Fibroblast of the aortic adventitia (primary cell): ENCODE data around the gene ABCB1. TPM values are rescaled to one million over a fixed set of nuclear protein-coding genes. Genes with fewer than 3 reads are reported as not detected.

Experiments
- DNase-seq: peaks from one replicate; pipeline ENCODE4 v3.0.0-alpha.2; 2010; ENCODE audit warnings: low read depth
- H3K4me3 ChIP-seq: 2 replicates; pipeline ENCODE4 v1.5.1; 2011; ENCODE audit warnings: low read depth, mild to moderate bottlenecking, control low read depth, low read length, moderate library complexity
- total RNA-seq: library from RNA; depleted of rRNA; stranded (reverse); fragments of >200 nt; gene quantifications from 2 replicates; pipeline ENCODE4 v1.2.3, GENCODE V29; 2012; ENCODE audit warnings: low replicate concordance
- TF ChIP-seq, protein P1 (sequence below): IDR thresholded peaks from 2 replicates; pipeline ENCODE4 v1.5.1; 2011; ENCODE audit warnings: mild to moderate bottlenecking, low read length, control low read depth, inconsistent platforms; ENCODE audit not compliant: insufficient read depth

Gene ABCB1
- total RNA-seq, 1 donor, result 0.36 TPM

- H3K4me3 ChIP-seq, result no peak overlapping the region
- TF ChIP-seq, protein P1, sequence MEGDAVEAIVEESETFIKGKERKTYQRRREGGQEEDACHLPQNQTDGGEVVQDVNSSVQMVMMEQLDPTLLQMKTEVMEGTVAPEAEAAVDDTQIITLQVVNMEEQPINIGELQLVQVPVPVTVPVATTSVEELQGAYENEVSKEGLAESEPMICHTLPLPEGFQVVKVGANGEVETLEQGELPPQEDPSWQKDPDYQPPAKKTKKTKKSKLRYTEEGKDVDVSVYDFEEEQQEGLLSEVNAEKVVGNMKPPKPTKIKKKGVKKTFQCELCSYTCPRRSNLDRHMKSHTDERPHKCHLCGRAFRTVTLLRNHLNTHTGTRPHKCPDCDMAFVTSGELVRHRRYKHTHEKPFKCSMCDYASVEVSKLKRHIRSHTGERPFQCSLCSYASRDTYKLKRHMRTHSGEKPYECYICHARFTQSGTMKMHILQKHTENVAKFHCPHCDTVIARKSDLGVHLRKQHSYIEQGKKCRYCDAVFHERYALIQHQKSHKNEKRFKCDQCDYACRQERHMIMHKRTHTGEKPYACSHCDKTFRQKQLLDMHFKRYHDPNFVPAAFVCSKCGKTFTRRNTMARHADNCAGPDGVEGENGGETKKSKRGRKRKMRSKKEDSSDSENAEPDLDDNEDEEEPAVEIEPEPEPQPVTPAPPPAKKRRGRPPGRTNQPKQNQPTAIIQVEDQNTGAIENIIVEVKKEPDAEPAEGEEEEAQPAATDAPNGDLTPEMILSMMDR, result no peak
- DNase-seq, result no peak
Measured at GRCh38 chr7:87566311-87566900, 34.3 kb downstream of the ABCB1 start.

GRCh38 chr7:87565877-87566276, 34.8 kb downstream of the ABCB1 start:
- DNase-seq, result no peak

GRCh38 chr7:87564296-87564963, 36.3 kb downstream of the ABCB1 start:
- TF ChIP-seq, protein P1, result peak; percentile 3
- DNase-seq, result no peak
- no peak overlapping the region for H3K4me3 ChIP-seq

More at GRCh38 chr7:87565877-87566276, 34.8 kb downstream of the ABCB1 start:
- no peak overlapping the region for H3K4me3 ChIP-seq
- TF ChIP-seq, protein P1, result no peak

GRCh38 chr7:87561702-87562101, 39.0 kb downstream of the ABCB1 start:
- DNase-seq, result no peak
- H3K4me3 ChIP-seq, result no peak overlapping the region
- TF ChIP-seq, protein P1, result no peak

GRCh38 chr7:87561102-87561501, 39.6 kb downstream of the ABCB1 start:
- TF ChIP-seq, protein P1, result no peak
- DNase-seq, result no peak
- no peak overlapping the region for H3K4me3 ChIP-seq

GRCh38 chr7:87552351-87552900, 48.3 kb downstream of the ABCB1 start:
- H3K4me3 ChIP-seq, result no peak overlapping the region
- no peak for DNase-seq
- TF ChIP-seq, protein P1, result no peak
